Inferior parietal cortex (tissue), 1 donor: ENCODE measurements around the gene AFTPH.

Experiments used
- DNase-seq: peaks from one replicate; pipeline ENCODE4 v3.0.0-alpha.2; 2016; ENCODE audit errors: extremely low spot score

The AFTPH gene

GRCh38 chr2:64523666-64524603, at the start of gene AFTPH:
Gene AFTPH, plus strand, starts transcription at chr2:64524328. Its CDS starts 27,147 bp downstream, at chr2:64551475.
- DNase-seq = peak; percentile 99

GRCh38 chr2:64474636-64475035, 49.5 kb upstream of the AFTPH start:
- no peak for DNase-seq

- DNase-seq = no peak
These were observed 47.1 kb upstream of the AFTPH start for GRCh38 chr2:64477037-64477436.

- no peak for DNase-seq
These were observed 46.1 kb upstream of the AFTPH start for GRCh38 chr2:64477979-64478378.

GRCh38 chr2:64478502-64479230, 45.5 kb upstream of the AFTPH start:
- no peak for DNase-seq

GRCh38 chr2:64479259-64480117, 44.6 kb upstream of the AFTPH start:
- DNase-seq = no peak

- DNase-seq = no peak
These were observed 42.5 kb upstream of the AFTPH start for GRCh38 chr2:64481665-64482064.

- no peak for DNase-seq
These were observed 41.9 kb upstream of the AFTPH start for GRCh38 chr2:64482243-64482642.

GRCh38 chr2:64482765-64483504, 41.2 kb upstream of the AFTPH start:
- no peak for DNase-seq

- DNase-seq = no peak
These were observed 38.8 kb upstream of the AFTPH start for GRCh38 chr2:64485331-64485730.

- DNase-seq = no peak
These were observed 38.2 kb upstream of the AFTPH start for GRCh38 chr2:64485961-64486360.

- no peak for DNase-seq
These were observed 36.7 kb upstream of the AFTPH start for GRCh38 chr2:64487256-64488049.

GRCh38 chr2:64488050-64488974, 35.8 kb upstream of the AFTPH start:
- DNase-seq = peak; percentile 82

GRCh38 chr2:64489081-64489751, 34.9 kb upstream of the AFTPH start:
- DNase-seq = no peak

- no peak for DNase-seq
These were observed 32.7 kb upstream of the AFTPH start for GRCh38 chr2:64491426-64491825.

GRCh38 chr2:64492272-64492671, 31.9 kb upstream of the AFTPH start:
- DNase-seq = no peak

GRCh38 chr2:64492821-64493220, 31.3 kb upstream of the AFTPH start:
- no peak for DNase-seq

GRCh38 chr2:64493788-64494187, 30.3 kb upstream of the AFTPH start:
- DNase-seq = no peak

- DNase-seq = no peak
These were observed 25.7 kb upstream of the AFTPH start for GRCh38 chr2:64498438-64498837.
